ACC112 (cell line): Measurements from ENCODE around the gene IGF2BP2.

Source experiments
- H2AFZ ChIP-seq: fragments of 200-600 bp; sonication (generic); one replicate; pipeline ENCODE4 v1.6.0; 2017; ENCODE audit warnings: antibody characterized with exemption, low read length; ENCODE audit not compliant: unreplicated experiment
- H3K27ac ChIP-seq: fragments of 200-600 bp; sonication (generic); 2 replicates; pipeline ENCODE4 v1.5.1; 2014; ENCODE audit warnings: low read depth, mild to moderate bottlenecking, antibody characterized with exemption, low read length, moderate library complexity
- H3K27me3 ChIP-seq: fragments of 200-600 bp; sonication (generic); 2 replicates; pipeline ENCODE4 v1.6.1; 2014; ENCODE audit warnings: mild to moderate bottlenecking, antibody characterized with exemption, low read length, moderate library complexity, mixed read lengths; ENCODE audit not compliant: insufficient read depth
- H3K36me3 ChIP-seq: fragments of 200-600 bp; sonication (generic); 2 replicates; pipeline ENCODE4 v1.6.1; 2016; ENCODE audit warnings: mild to moderate bottlenecking, antibody characterized with exemption, low read length, moderate library complexity, mixed read lengths; ENCODE audit not compliant: insufficient read depth
- H3K4me1 ChIP-seq: fragments of 200-600 bp; sonication (generic); one replicate; pipeline ENCODE4 v1.6.1; 2016; ENCODE audit warnings: low read length, mixed read lengths; ENCODE audit not compliant: insufficient read depth, unreplicated experiment, control insufficient read depth
- H3K4me3 ChIP-seq: fragments of 200-600 bp; sonication (generic); 2 replicates; pipeline ENCODE4 v1.5.1; 2014; ENCODE audit warnings: mild to moderate bottlenecking, low read depth, low read length
- H3K79me2 ChIP-seq: fragments of 200-600 bp; sonication (generic); one replicate; pipeline ENCODE4 v1.6.0; 2016; ENCODE audit warnings: low read length; ENCODE audit not compliant: control insufficient read depth, unreplicated experiment, insufficient read depth

The IGF2BP2 gene

GRCh38 chr3:185732782-185733181 lies 92.1 kb downstream of the IGF2BP2 start:
- peak overlapping the region; percentile 44; the same call in 1 of the 2 replicates for H3K4me3 ChIP-seq
- peaks cover 81% of the 10 kb centered on the region for H3K4me1 ChIP-seq
- H2AFZ ChIP-seq = no peak overlapping the region
- H3K27me3 ChIP-seq = no peaks in the 10 kb centered on the region
- no peaks in the 10 kb centered on the region for H3K36me3 ChIP-seq
- peaks cover 77% of the 10 kb centered on the region for H3K79me2 ChIP-seq
- peak overlapping the region; percentile 99 for H3K27ac ChIP-seq

- Histone ChIP-seq H3K27ac (peak overlapping the region; percentile 99), H3K79me2 (peaks cover 74% of the 10 kb centered on the region)
Observed at GRCh38 chr3:185730550-185730949, 94.3 kb downstream of the IGF2BP2 start.

DNA sequence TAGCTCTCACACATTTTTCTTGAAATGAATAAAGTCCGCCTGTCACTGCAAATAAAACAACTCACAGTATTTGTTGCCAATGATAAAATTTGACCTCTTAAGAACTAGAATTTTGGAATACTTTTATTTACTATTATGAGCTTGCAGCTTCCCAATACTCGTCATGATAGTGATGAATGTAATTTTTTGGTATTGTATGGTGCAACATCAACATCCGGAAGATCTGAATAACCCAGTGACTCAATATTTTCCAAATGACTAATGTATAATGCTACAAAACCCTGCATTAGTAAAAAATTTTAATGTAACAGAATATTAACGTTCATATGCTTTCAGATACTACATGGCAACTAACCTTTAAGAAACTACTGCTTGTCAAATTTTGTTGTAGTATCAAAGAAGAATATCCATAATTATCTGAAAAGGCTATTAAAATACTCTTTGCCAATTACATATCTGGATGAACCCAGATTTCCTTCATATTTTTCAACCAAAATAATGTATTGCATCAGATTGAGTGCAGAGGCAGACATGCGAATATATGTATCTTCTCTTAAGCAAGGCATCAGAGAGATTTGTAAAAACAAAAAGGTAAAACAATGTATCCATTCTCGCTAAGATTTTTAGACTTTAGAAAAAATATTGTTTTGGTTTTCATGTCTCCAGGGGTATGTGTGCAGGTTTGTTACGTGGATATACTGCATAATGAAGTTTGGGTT lies 95.3 kb downstream of the IGF2BP2 start:
- Histone ChIP-seq H3K27me3 (no peaks in the 10 kb centered on the region), H3K36me3 (peaks cover 5% of the 10 kb centered on the region; the same call in 1 of the 2 replicates), H3K79me2 (peaks cover 75% of the 10 kb centered on the region), H3K27ac (peak overlapping the region; percentile 99), H3K4me3 (peak overlapping the region; percentile 34), H2AFZ (no peak overlapping the region), H3K4me1 (peaks cover 75% of the 10 kb centered on the region)

More at GRCh38 chr3:185730550-185730949, 94.3 kb downstream of the IGF2BP2 start:
- H3K27me3 ChIP-seq = no peaks in the 10 kb centered on the region
- H3K4me3 ChIP-seq = no peak overlapping the region
- peaks cover 68% of the 10 kb centered on the region for H3K4me1 ChIP-seq
- H2AFZ ChIP-seq = no peak overlapping the region
- H3K36me3 ChIP-seq = no peaks in the 10 kb centered on the region; the same call in 1 of the 2 replicates

DNA sequence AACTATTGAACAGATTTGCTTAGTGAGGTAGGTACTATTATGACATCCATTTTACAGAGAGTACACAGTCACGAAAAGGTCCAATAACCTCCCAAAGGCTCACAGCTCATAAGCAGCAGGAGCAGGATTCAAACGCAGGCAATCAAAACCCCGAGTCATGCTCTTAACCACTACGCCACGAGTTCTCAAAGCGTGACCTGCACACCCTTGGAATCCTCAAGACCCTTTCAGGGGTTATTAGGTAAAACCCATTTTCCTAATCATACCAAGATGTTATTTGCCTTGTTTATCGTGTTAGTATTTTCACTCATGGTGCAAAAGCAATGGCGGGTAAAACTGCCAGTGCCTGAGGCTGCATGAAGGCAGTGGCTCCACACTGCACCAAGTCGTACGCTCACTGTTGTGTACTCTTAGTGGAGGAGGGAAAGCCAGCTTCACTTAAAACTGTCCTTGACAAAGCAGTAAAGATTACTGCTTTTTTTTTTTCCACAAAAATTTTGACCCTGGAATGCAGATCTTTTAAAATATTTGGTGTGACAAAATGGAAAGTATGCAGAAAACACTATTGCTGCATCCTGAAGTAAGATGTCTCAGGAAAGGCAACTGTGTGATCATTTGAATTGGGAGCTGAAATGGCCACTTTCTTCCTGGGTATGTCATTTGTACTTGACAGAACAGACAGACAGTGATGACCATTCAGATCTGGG lies 96.1 kb downstream of the IGF2BP2 start:
- H3K4me3 ChIP-seq = peak overlapping the region; percentile 10; the same call in 1 of the 2 replicates
- H3K36me3 ChIP-seq = peaks cover 9% of the 10 kb centered on the region; the same call in 1 of the 2 replicates
- peak overlapping the region; percentile 99 for H3K27ac ChIP-seq
- H2AFZ ChIP-seq = no peak overlapping the region
- H3K4me1 ChIP-seq = peaks cover 73% of the 10 kb centered on the region
- no peaks in the 10 kb centered on the region for H3K27me3 ChIP-seq
- peaks cover 76% of the 10 kb centered on the region for H3K79me2 ChIP-seq

- Histone ChIP-seq H3K36me3 (peaks cover 9% of the 10 kb centered on the region; the same call in 1 of the 2 replicates), H3K4me1 (peaks cover 66% of the 10 kb centered on the region), H3K27me3 (no peaks in the 10 kb centered on the region), H2AFZ (no peak overlapping the region), H3K79me2 (peaks cover 83% of the 10 kb centered on the region), H3K27ac (peak overlapping the region; percentile 99), H3K4me3 (no peak overlapping the region; the same call in 1 of the 2 replicates)
Observed at GRCh38 chr3:185727873-185728272, 97.0 kb downstream of the IGF2BP2 start.

- Histone ChIP-seq H3K27ac (peak overlapping the region; percentile 19; the same call in 1 of the 2 replicates), H3K36me3 (peaks cover 9% of the 10 kb centered on the region; the same call in 1 of the 2 replicates), H2AFZ (no peak overlapping the region), H3K4me3 (no peak overlapping the region), H3K4me1 (peaks cover 53% of the 10 kb centered on the region), H3K79me2 (peaks cover 84% of the 10 kb centered on the region), H3K27me3 (no peaks in the 10 kb centered on the region)
Observed at GRCh38 chr3:185726254-185726967, 98.4 kb downstream of the IGF2BP2 start.

DNA sequence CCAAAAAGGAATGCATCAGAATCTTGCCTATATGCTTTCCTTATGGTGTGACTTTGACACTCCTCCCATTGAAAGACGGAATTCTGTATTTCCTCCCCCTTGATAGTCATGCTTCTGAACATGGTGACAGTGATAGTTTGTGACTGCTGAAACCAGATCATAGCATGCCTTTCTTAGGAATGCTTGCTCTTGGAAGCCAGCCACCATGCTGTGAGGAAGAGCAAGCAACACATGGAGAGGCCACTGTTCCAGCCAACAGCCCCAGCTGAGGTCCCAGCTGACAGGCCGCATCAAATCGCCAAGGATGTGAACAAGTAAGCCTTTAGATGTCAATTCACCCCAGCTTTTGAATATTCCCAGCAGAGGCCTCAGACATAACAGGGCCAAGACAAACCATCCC lies 100.1 kb downstream of the IGF2BP2 start:
- Histone ChIP-seq H3K4me1 (peaks cover 39% of the 10 kb centered on the region), H3K4me3 (no peak overlapping the region), H3K27me3 (no peaks in the 10 kb centered on the region), H3K79me2 (peaks cover 80% of the 10 kb centered on the region), H2AFZ (no peak overlapping the region), H3K36me3 (peaks cover 9% of the 10 kb centered on the region; the same call in 1 of the 2 replicates), H3K27ac (peak overlapping the region; percentile 46)

DNA sequence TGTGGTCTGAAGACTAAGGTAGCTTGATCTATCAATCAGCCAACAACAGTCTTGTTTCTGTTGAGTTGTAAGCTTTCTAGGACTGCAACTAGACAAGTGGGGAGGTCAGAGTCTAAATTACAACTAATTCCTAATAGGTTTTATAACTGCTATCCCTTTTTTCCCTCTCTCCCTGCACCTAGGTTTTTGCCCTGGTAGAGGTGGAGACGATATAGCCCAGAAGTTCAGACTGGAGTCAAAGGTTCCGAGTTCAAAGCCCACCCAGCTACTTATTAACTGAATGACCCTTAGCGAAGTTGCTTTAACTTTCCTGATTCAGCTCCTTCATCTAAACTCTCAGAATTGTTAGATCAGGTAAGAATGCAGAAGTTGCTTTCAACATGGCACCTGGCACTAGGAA lies 100.6 kb downstream of the IGF2BP2 start:
- no peaks in the 10 kb centered on the region for H3K27me3 ChIP-seq
- no peak overlapping the region for H2AFZ ChIP-seq
- H3K79me2 ChIP-seq = peaks cover 81% of the 10 kb centered on the region
- peak overlapping the region; percentile 46; the same call in 1 of the 2 replicates for H3K27ac ChIP-seq
- peaks cover 9% of the 10 kb centered on the region; the same call in 1 of the 2 replicates for H3K36me3 ChIP-seq
- no peak overlapping the region for H3K4me3 ChIP-seq
- peaks cover 37% of the 10 kb centered on the region for H3K4me1 ChIP-seq

DNA sequence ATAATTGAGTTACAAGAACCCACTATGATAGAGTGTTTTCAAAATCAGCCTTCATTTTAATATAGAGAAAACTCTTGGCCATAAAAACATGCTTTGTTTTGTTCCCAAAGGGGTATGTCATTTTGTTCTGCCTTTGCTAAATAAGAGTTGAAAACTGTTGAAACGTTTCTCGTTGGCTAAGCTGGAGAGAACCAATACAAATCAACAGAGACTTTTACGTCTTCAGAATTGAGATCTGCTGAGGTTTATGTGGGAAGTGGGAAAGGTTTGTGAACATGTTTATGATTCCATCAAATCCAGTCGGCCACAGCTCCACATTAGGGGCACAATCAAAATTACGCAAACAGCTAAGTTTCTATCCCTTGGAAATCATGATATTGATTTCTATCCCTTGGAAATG lies 102.0 kb downstream of the IGF2BP2 start:
- Histone ChIP-seq H3K79me2 (peaks cover 83% of the 10 kb centered on the region), H3K36me3 (peaks cover 9% of the 10 kb centered on the region; the same call in 1 of the 2 replicates), H3K27ac (no peak overlapping the region), H2AFZ (no peak overlapping the region), H3K4me1 (peaks cover 26% of the 10 kb centered on the region), H3K27me3 (no peaks in the 10 kb centered on the region), H3K4me3 (no peak overlapping the region)

DNA sequence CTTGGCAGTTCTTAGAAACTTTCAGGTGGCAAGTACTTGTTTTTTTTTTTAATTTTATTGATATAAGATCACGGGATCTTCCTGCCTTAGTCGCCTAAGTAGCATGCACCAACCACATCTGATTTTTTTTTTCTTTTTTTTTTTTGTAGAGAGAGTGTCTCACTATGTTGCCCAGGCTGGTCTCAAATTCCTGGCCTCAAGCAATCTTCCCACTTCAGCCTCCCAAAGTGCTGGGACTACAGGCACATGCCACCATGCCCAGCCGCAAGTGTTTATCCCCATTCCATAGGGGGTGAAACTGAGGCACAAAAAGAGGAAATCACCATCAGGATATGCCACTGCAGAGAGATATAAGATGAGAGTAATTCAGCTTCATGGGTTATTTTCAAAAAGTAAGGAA lies 102.9 kb downstream of the IGF2BP2 start:
- Histone ChIP-seq H2AFZ (no peak overlapping the region), H3K4me3 (no peak overlapping the region), H3K27me3 (no peaks in the 10 kb centered on the region), H3K27ac (no peak overlapping the region), H3K36me3 (peaks cover 9% of the 10 kb centered on the region; the same call in 1 of the 2 replicates), H3K79me2 (peaks cover 81% of the 10 kb centered on the region), H3K4me1 (peaks cover 27% of the 10 kb centered on the region)
